Colonic mucosa (tissue), 4 donors: ENCODE measurements around the gene HSDL1. TPM values are rescaled to one million over a fixed set of nuclear protein-coding genes. Genes with fewer than 3 reads are reported as not detected.

Experiments used
- DNase-seq: peaks from one replicate; pipeline ENCODE4 v3.0.0-alpha.2; 2020
- H3K27ac ChIP-seq: fragments of 200-600 bp; one replicate; pipeline ENCODE4 v1.8.0; 2021
- H3K27me3 ChIP-seq: fragments of 200-600 bp; one replicate; pipeline ENCODE4 v1.8.0; 2021
- H3K36me3 ChIP-seq: fragments of 200-600 bp; one replicate; pipeline ENCODE4 v1.8.0; 2021
- H3K4me1 ChIP-seq: fragments of 200-600 bp; one replicate; pipeline ENCODE4 v1.8.0; 2021; ENCODE audit warnings: mild to moderate bottlenecking
- H3K4me3 ChIP-seq: fragments of 200-600 bp; one replicate; pipeline ENCODE4 v1.8.0; 2021
- H3K9ac ChIP-seq, 2 donors: one replicate each; pipeline ENCODE4 v1.7.0; 2013; ENCODE audit warnings: control low read depth in 2 of 2, low read depth in 2 of 2, low read length in 2 of 2
- H3K9me3 ChIP-seq: fragments of 200-600 bp; one replicate; pipeline ENCODE4 v1.8.0; 2021
- intact Hi-C: fragments of 100-400 bp; cut with DNase I; formaldehyde crosslinking; loops from one replicate; pipeline ENCODE4 v1.14.1; 2022
- total RNA-seq, 2 donors: library from RNA; stranded (reverse); fragmentation: NEBNext Ultra II Directional in 1 of 2; extraction: Animal tissue kit (Norgen Biotek cat#: 25700) in 1 of 2; gene quantifications; one replicate each; pipeline ENCODE4 v1.2.1, GENCODE V29; 2021
- TF ChIP-seq, protein P1 (sequence below): fragments of 200-600 bp; IDR thresholded peaks from one replicate; pipeline ENCODE4 v1.8.0; 2022; ENCODE audit warnings: antibody characterized with exemption, mild to moderate bottlenecking
- donor health status: healthy.
- donor health status: DM: no; HTN: no; CAD: no.
- donor health status: DM: no; HTN: no; CAD: no.

Gene HSDL1
- total RNA-seq, 2 donors from 2014 or later = 10.7 to 12.9 TPM

- no peak for DNase-seq
- Histone ChIP-seq H3K27ac (no peak overlapping the region), H3K4me1 (no peaks in the 10 kb centered on the region), H3K27me3 (no peaks in the 10 kb centered on the region), H3K9ac (no peak overlapping the region), H3K9me3 (no peaks in the 10 kb centered on the region), H3K36me3 (no peaks in the 10 kb centered on the region), H3K4me3 (no peak overlapping the region)
- TF ChIP-seq, protein P1, sequence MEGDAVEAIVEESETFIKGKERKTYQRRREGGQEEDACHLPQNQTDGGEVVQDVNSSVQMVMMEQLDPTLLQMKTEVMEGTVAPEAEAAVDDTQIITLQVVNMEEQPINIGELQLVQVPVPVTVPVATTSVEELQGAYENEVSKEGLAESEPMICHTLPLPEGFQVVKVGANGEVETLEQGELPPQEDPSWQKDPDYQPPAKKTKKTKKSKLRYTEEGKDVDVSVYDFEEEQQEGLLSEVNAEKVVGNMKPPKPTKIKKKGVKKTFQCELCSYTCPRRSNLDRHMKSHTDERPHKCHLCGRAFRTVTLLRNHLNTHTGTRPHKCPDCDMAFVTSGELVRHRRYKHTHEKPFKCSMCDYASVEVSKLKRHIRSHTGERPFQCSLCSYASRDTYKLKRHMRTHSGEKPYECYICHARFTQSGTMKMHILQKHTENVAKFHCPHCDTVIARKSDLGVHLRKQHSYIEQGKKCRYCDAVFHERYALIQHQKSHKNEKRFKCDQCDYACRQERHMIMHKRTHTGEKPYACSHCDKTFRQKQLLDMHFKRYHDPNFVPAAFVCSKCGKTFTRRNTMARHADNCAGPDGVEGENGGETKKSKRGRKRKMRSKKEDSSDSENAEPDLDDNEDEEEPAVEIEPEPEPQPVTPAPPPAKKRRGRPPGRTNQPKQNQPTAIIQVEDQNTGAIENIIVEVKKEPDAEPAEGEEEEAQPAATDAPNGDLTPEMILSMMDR = no peak
- intact Hi-C loops = no loop called here
These were observed 16.8 kb upstream of the HSDL1 start for GRCh38 chr16:84161801-84162200.

DNA sequence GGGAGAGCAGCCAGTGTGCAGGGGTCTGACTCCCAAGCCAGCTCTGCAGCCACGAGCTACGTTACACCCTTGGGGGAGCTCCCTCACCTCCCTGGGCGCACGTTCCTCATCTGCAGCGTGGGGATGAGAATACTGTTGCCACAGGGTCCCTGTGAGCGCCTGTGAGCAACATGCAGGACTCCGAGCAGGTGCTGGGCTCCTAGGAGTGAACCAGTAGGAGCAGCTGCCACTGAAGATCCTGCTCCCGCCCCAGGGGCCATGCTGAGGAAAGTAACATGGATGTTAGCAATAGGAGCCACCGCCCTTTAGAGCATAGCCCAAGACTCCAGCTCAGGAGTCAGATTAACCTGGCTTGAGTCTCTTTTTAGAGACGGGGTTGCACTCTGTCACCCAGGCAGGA is 16.1 kb upstream of the HSDL1 start:
- TF ChIP-seq, protein P1 = no peak
- H3K9me3 ChIP-seq = no peaks in the 10 kb centered on the region
- no peak overlapping the region for H3K4me3 ChIP-seq
- no peak for DNase-seq
- H3K27me3 ChIP-seq = no peaks in the 10 kb centered on the region
- H3K9ac ChIP-seq = no peak overlapping the region
- no peaks in the 10 kb centered on the region for H3K4me1 ChIP-seq
- no peaks in the 10 kb centered on the region for H3K36me3 ChIP-seq
- intact Hi-C loops = no loop called here
- H3K27ac ChIP-seq = no peak overlapping the region

- Histone ChIP-seq H3K4me1 (no peaks in the 10 kb centered on the region), H3K36me3 (no peaks in the 10 kb centered on the region), H3K27ac (no peak overlapping the region), H3K27me3 (no peaks in the 10 kb centered on the region), H3K9me3 (no peaks in the 10 kb centered on the region), H3K4me3 (no peak overlapping the region), H3K9ac (no peak overlapping the region)
- intact Hi-C loops = no loop called here
- TF ChIP-seq, protein P1 = no peak
- DNase-seq = no peak
These were observed 14.8 kb upstream of the HSDL1 start for GRCh38 chr16:84159800-84160199.

DNA sequence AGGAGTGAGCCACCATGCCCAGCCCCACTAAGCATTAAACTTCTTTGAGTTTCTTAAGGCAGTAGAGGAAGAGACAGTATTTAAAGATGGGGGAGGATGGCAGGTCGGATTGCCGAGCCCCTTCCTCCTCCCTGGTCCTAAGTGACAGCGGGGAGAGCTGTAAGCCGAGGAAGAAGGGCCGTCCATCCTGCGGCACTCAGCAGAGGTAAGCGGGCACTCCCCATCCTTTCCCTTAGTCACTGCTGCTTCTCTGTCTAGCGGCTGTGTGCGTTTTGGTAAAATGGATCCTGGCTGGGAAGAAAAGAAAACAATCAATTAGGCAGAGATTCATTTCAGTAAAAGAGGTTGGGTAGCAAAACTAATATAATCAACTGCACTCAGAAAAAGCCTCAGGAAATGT is 14.0 kb upstream of the HSDL1 start:
- TF ChIP-seq, protein P1 = no peak
- H3K4me3 ChIP-seq = no peak overlapping the region
- H3K9ac ChIP-seq = no peak overlapping the region
- no peaks in the 10 kb centered on the region for H3K27me3 ChIP-seq
- H3K9me3 ChIP-seq = no peaks in the 10 kb centered on the region
- H3K4me1 ChIP-seq = no peaks in the 10 kb centered on the region
- H3K27ac ChIP-seq = no peak overlapping the region
- DNase-seq = no peak
- intact Hi-C loops = no loop called here
- no peaks in the 10 kb centered on the region for H3K36me3 ChIP-seq

- Histone ChIP-seq H3K9me3 (no peaks in the 10 kb centered on the region), H3K27ac (no peak overlapping the region), H3K4me1 (no peaks in the 10 kb centered on the region), H3K4me3 (no peak overlapping the region), H3K27me3 (no peaks in the 10 kb centered on the region), H3K36me3 (no peaks in the 10 kb centered on the region), H3K9ac (no peak overlapping the region)
- TF ChIP-seq, protein P1 = no peak
- DNase-seq = no peak
- intact Hi-C loops = no loop called here
These were observed 11.4 kb upstream of the HSDL1 start for GRCh38 chr16:84156342-84156784.

- no peak overlapping the region for H3K9ac ChIP-seq
- H3K27me3 ChIP-seq = no peaks in the 10 kb centered on the region
- H3K4me3 ChIP-seq = no peak overlapping the region
- no peaks in the 10 kb centered on the region for H3K4me1 ChIP-seq
- H3K36me3 ChIP-seq = no peaks in the 10 kb centered on the region
- H3K9me3 ChIP-seq = no peaks in the 10 kb centered on the region
- TF ChIP-seq, protein P1 = no peak
- DNase-seq = no peak
- intact Hi-C loops = no loop called here
- H3K27ac ChIP-seq = no peak overlapping the region
These were observed 10.8 kb upstream of the HSDL1 start for GRCh38 chr16:84155771-84156170.
